GM13976 (cell line): ENCODE results near the gene PEX13.

Source experiments
- DNase-seq: peaks from one replicate; pipeline ENCODE4 v3.0.0; 2012; ENCODE audit warnings: low spot score
- CTCF ChIP-seq: IDR thresholded peaks from 2 replicates; pipeline ENCODE4 v1.5.1; 2012; ENCODE audit warnings: borderline replicate concordance, mild to moderate bottlenecking; ENCODE audit not compliant: insufficient read depth; ENCODE audit errors: extremely low read depth, missing control alignments, control extremely low read depth
- in situ Hi-C: fragments of 300-500 bp; cut with MboI; formaldehyde crosslinking; loops from one replicate; pipeline ENCODE4 v1.12.0; 2022; ENCODE audit warnings: low sequenced_read_pairs, mixed read lengths, inconsistent platforms; ENCODE audit not compliant: unreplicated experiment

The PEX13 gene

DNA sequence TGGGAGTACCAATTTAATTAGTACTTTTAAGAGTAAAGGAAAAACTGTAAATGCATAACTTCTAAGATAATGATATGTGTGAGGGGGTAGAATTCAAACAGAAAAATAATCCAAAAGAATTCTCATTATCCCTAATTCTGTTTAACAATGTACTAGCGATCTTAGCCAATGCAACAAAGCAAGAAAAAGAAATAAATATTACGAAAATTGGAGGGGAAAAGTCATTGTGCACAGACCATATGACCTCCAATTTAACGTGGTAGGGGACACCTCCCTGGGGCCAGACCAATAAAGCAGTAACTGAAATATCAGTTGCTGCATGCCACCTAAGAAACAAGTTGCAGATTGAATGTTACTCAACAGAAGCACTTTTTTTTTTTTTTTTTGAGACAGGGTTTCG lies 25.9 kb upstream of the PEX13 start:
- DNase-seq: no peak
- TF ChIP-seq CTCF: no peak
- in situ Hi-C loops: no loop called here

DNA sequence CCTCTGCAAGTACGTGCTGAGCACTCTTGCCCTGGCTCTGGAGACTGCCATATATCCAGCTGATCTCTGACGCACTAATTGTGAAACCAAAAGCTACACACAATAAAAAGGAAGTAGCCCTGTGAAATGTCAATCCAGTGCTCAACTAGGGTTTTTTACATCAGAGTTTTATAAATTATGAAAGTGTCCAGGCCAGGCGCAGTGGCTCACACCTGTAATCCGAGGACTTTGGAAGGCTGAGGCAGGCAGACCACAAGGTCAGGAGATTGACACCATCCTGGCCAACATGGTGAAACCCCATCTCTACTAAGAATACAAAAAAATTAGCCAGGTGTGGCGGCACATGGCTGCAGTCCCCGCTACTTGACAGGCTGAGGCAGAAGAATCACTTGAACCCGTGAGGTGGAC lies 24.5 kb upstream of the PEX13 start:
- DNase-seq: peak; percentile 70
- no peak for TF ChIP-seq CTCF
- in situ Hi-C loops: no loop called here

DNA sequence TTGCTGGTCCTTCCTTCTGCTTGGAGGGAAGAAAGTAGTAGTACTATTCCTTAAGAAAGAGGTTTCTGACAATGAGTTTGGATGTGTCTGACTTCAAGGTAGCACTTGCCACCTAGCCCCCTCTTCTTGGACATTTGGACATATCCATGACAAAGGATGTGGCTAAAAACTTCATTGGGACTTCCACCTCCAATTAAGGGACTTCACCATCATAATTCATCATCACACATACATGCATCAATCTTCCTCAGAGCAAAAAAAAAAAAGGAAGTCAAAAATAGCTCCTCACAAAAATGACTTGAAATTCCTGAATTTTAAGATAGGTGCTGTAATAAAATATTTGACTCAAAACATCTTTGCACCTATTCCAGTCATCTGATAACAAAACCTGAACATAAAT lies 23.4 kb upstream of the PEX13 start:
- no peak for DNase-seq
- in situ Hi-C loops: no loop called here
- no peak for TF ChIP-seq CTCF

DNA sequence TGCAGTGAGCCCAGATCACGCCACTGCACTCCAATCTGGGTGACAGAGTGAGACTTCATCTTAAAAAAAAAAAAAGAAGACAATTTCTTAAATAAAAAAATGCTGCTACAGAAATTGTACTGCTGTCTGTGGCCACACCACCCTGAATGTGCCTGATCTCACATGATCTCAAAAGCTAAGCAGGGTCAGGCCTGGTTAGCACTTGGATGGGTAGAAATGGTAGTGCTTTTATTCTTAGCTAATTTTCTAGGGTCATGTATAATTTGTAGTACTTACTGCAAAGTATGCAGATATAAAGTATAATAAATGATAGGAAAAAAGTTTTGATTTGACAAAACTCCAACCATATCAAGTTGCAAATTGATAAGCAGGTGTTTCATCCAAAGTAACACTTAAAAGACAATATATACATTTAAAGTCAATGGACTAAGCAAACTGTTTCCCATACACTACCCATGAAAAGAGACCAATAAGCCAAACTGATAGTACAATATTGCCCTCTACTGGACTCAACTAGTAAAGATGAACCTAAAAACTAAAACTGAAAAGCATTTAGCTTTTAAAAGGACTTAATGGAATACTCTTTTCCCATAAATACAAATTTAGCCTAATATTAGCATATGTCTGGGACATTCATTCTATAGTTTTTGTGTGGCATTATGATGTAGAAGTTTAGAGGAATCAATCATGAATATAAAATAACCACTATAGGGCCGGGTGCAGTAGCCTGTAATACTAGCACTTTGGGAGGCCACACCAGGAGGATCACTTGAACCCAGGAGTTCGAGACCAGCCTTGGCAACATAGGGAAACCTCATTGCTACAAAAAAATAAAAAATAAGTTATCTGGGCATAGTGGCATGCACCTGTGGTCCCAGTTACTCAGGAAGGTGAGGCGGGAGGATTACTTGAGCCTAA lies 18.6 kb upstream of the PEX13 start:
- in situ Hi-C loops: loop anchor here (5.0 kb wide), 2 partner anchors 192 to 287 kb away; no protein-coding TSS in a partner anchor
- peak; percentile 61 for DNase-seq
- TF ChIP-seq CTCF: no peak

DNA sequence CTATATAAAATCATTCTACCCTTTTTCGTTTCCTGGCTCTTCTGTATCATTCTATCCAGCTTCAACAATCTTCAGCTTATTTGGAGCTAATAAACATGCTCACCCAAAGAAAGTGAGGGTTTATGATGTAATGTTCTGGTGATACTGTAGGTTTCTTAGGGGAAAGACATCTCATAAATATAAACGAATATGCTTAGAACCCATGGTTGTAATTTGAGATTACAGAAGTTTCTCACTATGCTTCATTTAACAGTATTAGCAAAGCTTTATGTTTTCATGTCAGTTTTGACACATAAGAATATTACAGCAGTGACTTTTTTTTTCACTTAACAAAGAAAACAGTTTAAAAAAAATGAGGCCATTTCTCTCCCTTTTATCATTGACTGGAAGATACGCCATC lies 11.8 kb upstream of the PEX13 start:
- no peak for TF ChIP-seq CTCF
- no peak for DNase-seq
- in situ Hi-C loops: no loop called here

DNA sequence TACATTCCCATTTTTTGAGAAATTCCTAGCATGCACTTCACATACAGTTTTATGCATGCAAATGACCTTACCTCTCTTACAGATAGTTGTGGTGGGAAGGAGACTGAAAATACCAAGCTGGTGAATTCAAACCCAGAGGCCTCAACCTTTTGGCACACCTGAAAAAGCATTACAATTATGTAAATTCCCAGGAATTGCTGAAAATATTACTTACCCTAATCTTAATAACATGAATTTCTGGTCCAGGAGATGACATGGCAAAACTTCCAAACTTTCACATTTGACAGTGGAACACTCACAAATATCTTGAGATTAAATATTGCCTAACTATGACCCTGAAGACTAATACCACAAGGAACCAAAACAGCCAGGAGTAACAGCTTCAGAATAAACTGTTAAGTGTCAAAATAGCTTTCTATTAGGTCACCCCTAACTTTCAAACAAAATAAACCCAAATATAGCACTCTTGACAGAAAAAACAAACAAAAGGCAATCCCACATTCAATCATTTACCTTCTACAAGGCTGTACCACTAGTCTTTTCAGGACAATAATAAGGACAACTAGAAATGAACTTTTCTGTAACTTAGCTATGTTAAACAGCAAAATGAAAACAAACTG lies 10.9 kb upstream of the PEX13 start:
- TF ChIP-seq CTCF: no peak
- DNase-seq: no peak
- in situ Hi-C loops: no loop called here
